ENCODE results near the gene CMSS1. TPM values are rescaled to one million over a fixed set of nuclear protein-coding genes. Genes with fewer than 3 reads are reported as not detected.

The CMSS1 gene
- total RNA-seq, 2 experiments from 2014 or later, result 42.1 to 42.6 TPM

GRCh38 chr3:99948467-99949089 is 130.9 kb downstream of the CMSS1 start:
- Mint-ChIP-seq H3K27ac (no peak overlapping the region), H3K27me3 (ENCODE audit: low read depth) (no peaks in the 10 kb centered on the region), H3K4me1 (ENCODE audit: low read depth) (peaks cover 9% of the 10 kb centered on the region), H3K9me3 (ENCODE audit: insufficient read depth) (no peaks in the 10 kb centered on the region), H3K4me3 (no peak overlapping the region), H3K36me3 (ENCODE audit: low read depth) (no peaks in the 10 kb centered on the region)
- CTCF ChIA-PET, result interaction anchor here (2.1 kb wide), 1 partner anchor 121 kb away, joined by 6 read pairs; no protein-coding TSS in a partner anchor
- POLR2A ChIA-PET, result no interaction called here
- DNase-seq (no peak), ATAC-seq (no peak)

GRCh38 chr3:99949956-99950670 is 132.5 kb downstream of the CMSS1 start:
- Mint-ChIP-seq H3K27ac (no peak overlapping the region), H3K4me1 (ENCODE audit: low read depth) (peaks cover 9% of the 10 kb centered on the region), H3K36me3 (ENCODE audit: low read depth) (no peaks in the 10 kb centered on the region), H3K4me3 (no peak overlapping the region), H3K27me3 (ENCODE audit: low read depth) (no peaks in the 10 kb centered on the region), H3K9me3 (ENCODE audit: insufficient read depth) (no peaks in the 10 kb centered on the region)
- CTCF ChIA-PET, result interaction anchor here (0.7 to 2.1 kb wide), 4 partner anchors 9 to 119 kb away, joined by 3 to 6 read pairs (median 4); no protein-coding TSS in a partner anchor
- DNase-seq (no peak), ATAC-seq (no peak)
- POLR2A ChIA-PET, result no interaction called here

GRCh38 chr3:99950921-99951320 is 133.3 kb downstream of the CMSS1 start:
- DNase-seq, result no peak
- Mint-ChIP-seq H3K4me1 (ENCODE audit: low read depth) (peaks cover 6% of the 10 kb centered on the region), H3K36me3 (ENCODE audit: low read depth) (no peaks in the 10 kb centered on the region), H3K9me3 (ENCODE audit: insufficient read depth) (no peaks in the 10 kb centered on the region), H3K4me3 (no peak overlapping the region), H3K27ac (no peak overlapping the region), H3K27me3 (ENCODE audit: low read depth) (no peaks in the 10 kb centered on the region)
- CTCF ChIA-PET, result interaction anchor here (0.7 to 2.1 kb wide), 5 partner anchors 8 to 118 kb away, joined by 3 to 6 read pairs (median 3); no protein-coding TSS in a partner anchor
- POLR2A ChIA-PET, result no interaction called here
- no peak for ATAC-seq

- no peak for ATAC-seq
- H3K9me3 Mint-ChIP-seq (ENCODE audit: insufficient read depth), result no peaks in the 10 kb centered on the region
- POLR2A ChIA-PET, result no interaction called here
Observed at GRCh38 chr3:99951701-99952100, 134.0 kb downstream of the CMSS1 start.

GRCh38 chr3:99952306-99952705 is 134.6 kb downstream of the CMSS1 start:
- ChIA-PET CTCF (interaction anchor here (0.6 kb wide), 1 partner anchor 27 kb away, joined by 3 read pairs; no protein-coding TSS in a partner anchor), POLR2A (no interaction called here)
- H3K4me3 Mint-ChIP-seq, result no peak overlapping the region
- ATAC-seq, result no peak
- H3K36me3 Mint-ChIP-seq (ENCODE audit: low read depth), result no peaks in the 10 kb centered on the region
- no peaks in the 10 kb centered on the region for H3K27me3 Mint-ChIP-seq (ENCODE audit: low read depth)
- H3K9me3 Mint-ChIP-seq (ENCODE audit: insufficient read depth), result no peaks in the 10 kb centered on the region
- no peak for DNase-seq
- no peak overlapping the region for H3K27ac Mint-ChIP-seq
- peaks cover 6% of the 10 kb centered on the region for H3K4me1 Mint-ChIP-seq (ENCODE audit: low read depth)

More at GRCh38 chr3:99951701-99952100, 134.0 kb downstream of the CMSS1 start:
- no peak for DNase-seq
- CTCF ChIA-PET, result interaction anchor here (0.6 to 1.9 kb wide), 3 partner anchors 25 to 109 kb away, joined by 3 to 4 read pairs (median 3); no protein-coding TSS in a partner anchor
- Mint-ChIP-seq H3K27me3 (ENCODE audit: low read depth) (no peaks in the 10 kb centered on the region), H3K4me1 (ENCODE audit: low read depth) (peaks cover 6% of the 10 kb centered on the region), H3K36me3 (ENCODE audit: low read depth) (no peaks in the 10 kb centered on the region), H3K4me3 (no peak overlapping the region), H3K27ac (no peak overlapping the region)

GRCh38 chr3:99953596-99953995 is 135.9 kb downstream of the CMSS1 start:
- Mint-ChIP-seq H3K4me1 (ENCODE audit: low read depth) (peaks cover 6% of the 10 kb centered on the region), H3K4me3 (no peak overlapping the region), H3K36me3 (ENCODE audit: low read depth) (no peaks in the 10 kb centered on the region), H3K27ac (no peak overlapping the region), H3K9me3 (ENCODE audit: insufficient read depth) (no peaks in the 10 kb centered on the region), H3K27me3 (ENCODE audit: low read depth) (no peaks in the 10 kb centered on the region)
- ATAC-seq (no peak), DNase-seq (no peak)
- CTCF ChIA-PET, result interaction anchor here (0.6 kb wide), 1 partner anchor 295 kb away, joined by 3 read pairs; no protein-coding TSS in a partner anchor
- POLR2A ChIA-PET, result no interaction called here

- CTCF ChIA-PET, result no interaction called here
- Mint-ChIP-seq H3K27ac (no peak overlapping the region), H3K4me1 (ENCODE audit: low read depth) (peaks cover 6% of the 10 kb centered on the region), H3K27me3 (ENCODE audit: low read depth) (no peaks in the 10 kb centered on the region), H3K36me3 (ENCODE audit: low read depth) (no peaks in the 10 kb centered on the region), H3K4me3 (no peak overlapping the region), H3K9me3 (ENCODE audit: insufficient read depth) (no peaks in the 10 kb centered on the region)
- DNase-seq (no peak), ATAC-seq (no peak)
- POLR2A ChIA-PET, result no interaction called here
Observed at GRCh38 chr3:99954914-99955644, 137.4 kb downstream of the CMSS1 start.

- H3K4me1 Mint-ChIP-seq (ENCODE audit: low read depth), result peaks cover 8% of the 10 kb centered on the region
- no peak for ATAC-seq
- POLR2A ChIA-PET, result interaction anchor here (0.5 kb wide), 1 partner anchor 9 kb away, joined by 3 read pairs; no protein-coding TSS in a partner anchor
- no peaks in the 10 kb centered on the region for H3K36me3 Mint-ChIP-seq (ENCODE audit: low read depth)
- H3K4me3 Mint-ChIP-seq, result no peak overlapping the region
- CTCF ChIA-PET, result interaction anchor here (1.0 kb wide), 1 partner anchor 22 kb away, joined by 3 read pairs; no protein-coding TSS in a partner anchor
- DNase-seq, result no peak
- no peak overlapping the region for H3K27ac Mint-ChIP-seq
- no peaks in the 10 kb centered on the region for H3K27me3 Mint-ChIP-seq (ENCODE audit: low read depth)
- H3K9me3 Mint-ChIP-seq (ENCODE audit: insufficient read depth), result no peaks in the 10 kb centered on the region
Observed at GRCh38 chr3:99955773-99956562, 138.3 kb downstream of the CMSS1 start.

- DNase-seq (no peak), ATAC-seq (no peak)
- POLR2A ChIA-PET, result no interaction called here
- CTCF ChIA-PET, result interaction anchor here (1.0 kb wide), 1 partner anchor 23 kb away, joined by 3 read pairs; no protein-coding TSS in a partner anchor
- Mint-ChIP-seq H3K9me3 (ENCODE audit: insufficient read depth) (no peaks in the 10 kb centered on the region), H3K27ac (no peak overlapping the region), H3K27me3 (ENCODE audit: low read depth) (no peaks in the 10 kb centered on the region), H3K4me1 (ENCODE audit: low read depth) (peaks cover 11% of the 10 kb centered on the region), H3K36me3 (ENCODE audit: low read depth) (no peaks in the 10 kb centered on the region), H3K4me3 (no peak overlapping the region)
Observed at GRCh38 chr3:99957151-99957796, 139.6 kb downstream of the CMSS1 start.

- Mint-ChIP-seq H3K4me3 (no peak overlapping the region), H3K27me3 (ENCODE audit: low read depth) (no peaks in the 10 kb centered on the region), H3K36me3 (ENCODE audit: low read depth) (no peaks in the 10 kb centered on the region), H3K9me3 (ENCODE audit: insufficient read depth) (no peaks in the 10 kb centered on the region), H3K4me1 (ENCODE audit: low read depth) (peaks cover 11% of the 10 kb centered on the region), H3K27ac (no peak overlapping the region)
- no peak for DNase-seq
- CTCF ChIA-PET, result interaction anchor here (0.7 to 1.1 kb wide), 2 partner anchors 8 to 126 kb away, joined by 3 to 4 read pairs; no protein-coding TSS in a partner anchor
- no peak for ATAC-seq
- POLR2A ChIA-PET, result interaction anchor here (0.6 kb wide), 2 partner anchors 58 to 508 kb away, joined by 3 read pairs; no protein-coding TSS in a partner anchor
Observed at GRCh38 chr3:99958222-99958912, 140.7 kb downstream of the CMSS1 start.
